ENCODE measurements around the gene TEKT5.
A peak's percentile ranks its signal among the peaks of the same experiment; 100 is the strongest.
"Not testable (repeated sequence)": the region's sequence is repeated elsewhere in the genome, so short reads cannot be mapped to it uniquely, and the experiment has no call there.

The TEKT5 gene

DNA sequence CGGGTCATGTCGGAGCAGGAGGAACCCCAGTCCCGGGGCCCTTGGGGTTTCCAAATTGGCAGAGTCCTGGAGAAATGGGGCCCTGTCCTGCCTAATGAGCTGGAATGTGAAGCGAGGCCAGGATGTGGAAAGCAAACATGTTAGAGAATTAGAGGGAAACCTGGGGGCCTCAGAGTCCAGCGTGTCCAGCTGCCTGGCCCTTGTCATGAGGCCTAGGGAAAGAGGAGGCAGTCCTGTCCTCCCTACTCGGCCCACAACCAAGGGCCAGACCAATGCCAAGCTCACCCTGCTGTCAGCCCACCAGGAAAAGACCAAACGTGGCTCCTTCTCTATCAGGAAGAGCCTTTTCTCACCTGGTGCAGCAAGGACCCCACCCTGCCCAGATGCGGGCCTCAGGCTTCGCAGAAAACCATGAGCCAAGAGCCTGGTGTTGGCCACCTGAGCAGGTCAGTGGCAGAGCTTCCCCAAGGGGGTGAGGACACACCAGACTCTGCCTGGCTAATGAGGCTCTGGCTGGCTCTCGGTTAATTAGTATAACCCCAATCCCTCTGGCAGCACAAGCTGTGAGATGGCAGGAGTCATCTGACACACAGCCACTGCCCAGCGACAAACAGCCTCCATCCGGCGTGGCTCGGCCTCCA lies 10.1 kb downstream of the TEKT5 start:
- DNase-seq: no peak

DNA sequence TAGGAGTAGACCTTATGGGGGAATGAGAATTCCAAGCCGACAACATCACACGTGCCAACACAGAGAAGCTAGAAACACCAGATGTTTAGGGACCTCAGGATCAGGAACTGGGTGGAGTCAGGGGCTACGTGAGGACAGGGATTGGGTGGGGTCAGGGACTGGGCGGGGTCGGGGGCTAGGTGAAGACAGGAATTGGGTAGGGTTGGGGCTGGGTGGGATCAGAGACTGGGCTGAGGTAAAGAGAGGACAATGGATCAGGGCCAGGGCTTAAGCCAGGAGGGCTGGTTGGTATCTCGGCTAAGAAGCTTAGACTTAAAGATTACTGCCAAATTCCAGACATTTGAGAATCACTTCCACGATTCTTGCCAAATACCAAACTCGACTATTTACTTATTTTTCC lies 11.6 kb downstream of the TEKT5 start:
- no peak for DNase-seq

DNA sequence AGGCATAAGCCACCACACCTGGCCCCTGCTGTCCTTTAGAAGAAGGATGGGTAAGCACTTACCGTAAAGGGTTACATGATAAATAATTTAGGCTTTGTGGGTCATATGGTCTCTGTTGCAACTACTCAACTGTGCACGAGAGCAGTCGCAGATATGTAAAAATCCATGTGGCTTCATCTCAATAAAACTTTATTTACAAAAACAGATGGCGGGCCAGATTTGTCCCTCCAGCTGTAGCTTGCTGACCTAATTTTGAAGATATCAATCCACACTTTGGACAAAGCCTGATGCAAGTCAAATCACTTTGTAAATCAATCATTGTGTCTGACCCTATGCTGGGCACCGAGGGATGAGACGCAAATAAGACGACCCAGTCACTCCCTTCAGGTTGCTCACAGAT lies 12.1 kb downstream of the TEKT5 start:
- no peak for DNase-seq

DNA sequence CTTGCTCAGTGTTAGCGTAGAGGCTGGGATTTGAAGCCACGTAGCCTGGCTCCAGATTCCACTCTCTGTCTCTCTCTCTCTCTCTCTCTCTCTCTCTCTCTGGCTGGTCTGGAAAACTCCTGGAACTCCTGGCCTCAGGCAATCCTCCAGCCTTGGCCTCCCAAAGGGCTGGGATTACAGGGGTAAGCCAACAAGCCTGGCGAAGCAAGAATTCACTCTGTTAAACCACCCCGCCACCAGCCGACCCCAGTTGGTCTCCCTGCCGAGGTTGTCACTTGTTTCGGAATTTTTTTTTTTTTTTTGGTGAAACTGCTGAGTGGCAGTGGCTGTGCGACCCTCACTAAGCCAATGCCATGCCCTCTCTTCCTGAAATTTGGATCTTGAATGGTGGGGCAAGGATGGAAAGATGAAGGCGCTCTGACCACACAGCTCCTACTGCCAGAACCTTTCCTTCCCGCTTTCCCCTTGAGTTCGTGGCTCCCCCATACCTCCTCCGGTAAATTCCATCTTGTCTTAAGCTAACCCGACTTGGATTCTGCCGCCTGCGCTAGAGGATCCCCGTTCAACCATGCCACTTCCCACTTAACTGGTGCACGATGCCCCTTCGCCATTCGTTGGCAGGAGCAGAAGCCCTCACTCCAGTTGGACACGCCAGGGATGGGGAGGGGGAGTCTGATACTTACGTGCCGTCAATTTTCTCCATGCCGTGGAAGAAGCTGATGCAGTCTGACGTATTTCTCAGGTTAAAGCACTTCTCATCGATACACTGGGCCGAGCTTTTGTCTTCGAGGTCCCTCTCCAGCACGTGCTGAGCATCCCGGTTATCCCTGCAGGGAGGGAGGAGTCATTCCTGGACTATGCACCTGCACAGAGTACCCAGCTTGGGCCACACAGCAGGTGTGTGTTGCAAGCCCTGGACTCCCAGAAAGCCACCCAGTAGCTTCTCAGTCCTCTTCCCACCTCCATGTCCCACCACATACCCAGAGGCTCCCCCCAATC lies 13.1 kb downstream of the TEKT5 start:
- no peak for DNase-seq

DNA sequence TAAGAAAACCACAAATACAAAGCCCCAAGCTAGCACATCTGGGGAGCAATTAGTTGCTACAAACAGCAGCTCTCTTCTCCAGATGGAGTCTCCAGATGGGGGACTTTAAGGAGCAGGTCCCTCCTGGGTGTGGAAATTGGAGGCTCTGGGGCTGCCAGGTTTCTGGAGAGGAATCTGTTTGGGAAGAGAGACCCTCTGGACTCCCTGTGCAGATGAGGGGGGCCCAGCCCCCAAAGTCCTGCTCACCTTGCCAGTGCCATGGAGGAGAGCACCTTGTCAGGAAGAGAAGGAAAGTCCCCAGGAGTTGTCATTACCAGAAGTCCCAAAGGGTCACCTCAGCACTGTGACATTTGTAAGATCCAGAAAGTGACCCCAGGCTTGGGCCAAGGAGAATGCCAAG lies 14.8 kb downstream of the TEKT5 start:
- peak; percentile 13 for DNase-seq

DNA sequence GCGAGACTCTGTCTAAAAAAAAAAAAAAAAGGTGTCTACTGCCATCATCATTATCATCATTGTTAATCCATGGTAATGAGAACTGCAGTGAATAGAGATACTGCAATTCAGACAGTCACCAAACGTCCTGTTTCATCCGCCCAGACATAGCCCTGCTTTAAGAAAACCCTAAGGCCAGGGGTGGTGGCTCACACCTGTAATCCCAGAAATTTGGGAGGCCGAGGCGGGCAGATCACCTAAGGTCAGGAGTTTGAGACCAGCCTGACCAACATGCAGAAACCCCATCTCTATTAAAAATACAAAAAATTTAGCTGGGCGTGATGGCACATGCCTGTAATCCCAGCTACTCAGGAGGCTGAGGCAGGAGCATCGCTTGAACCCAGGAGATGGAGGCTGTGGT lies 15.3 kb downstream of the TEKT5 start:
- DNase-seq: not testable (repeated sequence)

DNA sequence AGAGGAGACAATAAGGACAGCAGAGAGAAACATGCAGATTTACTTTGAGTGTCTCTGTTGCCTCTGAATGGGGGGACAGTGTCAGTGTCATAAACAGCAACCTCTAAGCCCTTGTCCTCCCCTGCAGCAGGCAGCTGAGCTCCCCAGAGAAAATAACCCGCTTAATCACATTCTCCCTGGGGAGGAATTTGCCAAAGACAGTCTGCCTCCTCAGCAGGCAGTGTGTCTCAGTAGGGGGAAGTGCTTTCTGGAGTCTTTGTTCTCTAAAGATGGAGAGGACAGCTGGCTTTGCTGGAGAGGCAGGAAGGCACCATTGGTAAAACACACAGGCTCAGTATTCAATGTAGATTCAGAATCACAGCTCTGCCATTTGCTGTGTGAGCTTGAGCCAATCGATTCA lies 16.1 kb downstream of the TEKT5 start:
- no peak for DNase-seq

DNA sequence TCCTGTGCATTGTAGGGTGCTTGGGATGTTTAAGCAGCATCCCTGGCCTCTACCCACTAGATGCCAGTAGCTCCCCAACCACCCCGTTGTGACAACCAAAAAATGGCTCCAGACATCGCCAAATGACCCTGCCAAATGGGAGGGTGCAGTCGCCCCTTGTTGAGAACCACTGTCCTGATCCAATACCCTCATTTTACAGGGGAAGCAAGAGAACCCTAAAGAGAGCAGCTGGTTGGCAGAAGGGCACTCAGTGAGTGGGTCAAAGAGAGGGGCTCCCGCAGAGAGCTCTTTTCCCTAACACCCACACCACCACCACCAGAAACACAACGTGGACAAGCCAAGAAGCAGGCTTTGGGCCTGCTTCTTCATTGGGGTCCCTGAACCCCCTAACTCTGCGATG lies 18.4 kb downstream of the TEKT5 start:
- no peak for DNase-seq

DNA sequence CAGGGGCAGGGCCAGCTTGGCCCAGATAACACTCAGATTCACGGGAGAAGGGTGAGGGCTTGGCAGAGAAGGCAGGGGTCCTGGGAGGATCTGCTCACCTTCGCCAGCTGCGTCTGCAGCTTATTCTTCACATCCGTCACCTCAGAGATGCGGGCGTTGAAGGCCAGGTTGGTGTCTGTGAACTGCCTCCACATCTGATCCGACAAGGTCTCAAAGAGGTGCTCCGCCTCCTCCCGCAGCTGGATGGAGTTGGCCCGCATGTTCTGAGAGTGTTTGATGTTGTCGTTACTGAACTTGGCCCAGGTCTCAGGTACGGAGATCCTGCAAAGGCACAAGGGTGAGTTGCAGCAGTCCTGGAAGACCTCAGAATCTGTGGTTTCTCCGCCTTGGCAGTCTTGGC lies 18.9 kb downstream of the TEKT5 start:
- no peak for DNase-seq

DNA sequence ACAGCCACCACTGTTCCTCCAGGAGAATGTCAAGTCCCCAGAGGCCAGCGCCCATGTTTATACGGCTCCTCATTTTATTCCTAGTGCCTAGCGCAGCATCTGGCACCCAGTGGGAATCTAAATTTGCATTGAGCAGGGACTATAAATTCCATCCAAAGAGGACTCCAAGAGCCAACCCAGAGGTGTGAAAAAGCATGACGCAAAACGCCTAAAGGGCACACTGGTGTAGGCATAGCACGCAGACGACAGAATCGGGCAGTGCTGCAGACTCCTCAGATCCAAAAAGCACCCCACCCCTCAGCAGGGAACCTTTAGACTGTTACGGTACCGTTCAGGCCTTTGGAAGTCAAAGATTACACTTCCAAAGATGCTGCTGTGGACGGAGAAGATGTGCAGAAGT lies 19.5 kb downstream of the TEKT5 start:
- no peak for DNase-seq

DNA sequence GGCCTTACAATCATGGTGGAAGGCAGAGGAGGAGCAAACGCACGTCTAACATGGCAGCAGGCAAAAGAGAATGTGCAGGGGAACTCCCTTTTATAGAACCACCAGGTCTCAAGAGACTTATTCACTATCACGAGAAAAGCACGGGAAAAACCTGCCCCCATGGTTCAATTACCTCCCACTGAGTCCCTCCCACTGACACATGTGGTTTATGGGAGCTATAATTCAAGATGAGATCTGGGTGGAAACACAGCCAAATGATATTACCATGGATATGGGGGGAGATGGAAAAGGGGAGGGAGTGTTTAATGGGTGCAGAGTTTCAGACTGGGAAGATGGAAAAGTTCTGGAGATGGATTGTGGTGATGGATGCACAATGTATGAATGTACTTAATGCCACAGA lies 23.0 kb downstream of the TEKT5 start:
- DNase-seq: no peak

DNA sequence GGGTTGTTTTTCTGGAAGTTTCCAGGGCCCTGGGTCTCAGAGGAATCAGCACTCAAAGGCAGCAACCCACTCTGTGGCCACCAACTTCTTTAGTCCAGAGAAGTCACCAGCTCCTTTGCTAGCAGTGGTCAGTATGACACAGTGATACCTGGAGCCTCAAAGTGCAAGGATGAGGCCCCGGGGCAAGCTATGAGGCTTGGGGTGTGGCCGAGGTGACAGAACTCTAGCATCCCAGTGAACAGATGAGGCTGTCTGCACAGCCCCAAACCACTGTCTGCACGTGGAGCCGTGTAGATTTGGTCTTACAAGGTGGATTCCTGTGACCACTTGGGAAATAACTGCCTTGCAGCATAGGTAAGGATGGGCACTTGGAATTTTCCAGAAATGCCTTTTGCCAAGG lies 24.9 kb downstream of the TEKT5 start:
- DNase-seq: no peak

DNA sequence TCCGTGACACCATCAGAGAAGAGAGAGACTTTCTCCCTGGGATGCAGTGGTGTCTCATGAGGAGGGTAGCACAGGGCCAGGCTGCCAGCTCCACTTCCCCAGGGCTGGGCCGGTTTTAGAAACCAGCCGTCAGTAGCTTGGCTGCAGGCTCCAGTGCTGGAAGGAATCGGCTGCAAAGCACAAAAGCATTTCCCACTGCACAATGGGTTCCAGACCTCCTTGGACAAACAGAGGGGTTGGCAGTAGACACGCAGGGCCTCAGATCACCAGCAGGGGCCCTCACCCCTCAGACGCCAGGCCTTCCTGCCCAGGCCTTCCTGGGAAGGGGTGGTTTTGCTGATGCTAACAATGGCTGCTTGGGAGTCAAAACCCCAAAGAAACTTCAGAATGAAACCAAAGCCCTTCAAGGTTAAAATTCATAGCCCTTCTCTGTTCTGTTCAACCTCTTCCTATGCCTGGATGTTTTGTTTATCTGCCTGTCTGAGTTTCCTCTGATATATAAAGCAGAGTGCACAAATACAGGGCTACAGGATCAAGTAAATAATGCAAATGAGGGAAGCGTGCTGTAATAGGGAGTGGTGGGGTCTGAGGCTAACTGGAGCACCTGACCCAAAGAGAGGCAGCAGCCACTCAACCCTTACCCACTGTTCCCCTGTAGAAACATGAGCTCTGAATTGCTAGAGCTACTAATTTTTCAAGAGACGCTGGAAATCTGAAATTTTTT lies 26.2 kb downstream of the TEKT5 start:
- DNase-seq: peak; percentile 22

DNA sequence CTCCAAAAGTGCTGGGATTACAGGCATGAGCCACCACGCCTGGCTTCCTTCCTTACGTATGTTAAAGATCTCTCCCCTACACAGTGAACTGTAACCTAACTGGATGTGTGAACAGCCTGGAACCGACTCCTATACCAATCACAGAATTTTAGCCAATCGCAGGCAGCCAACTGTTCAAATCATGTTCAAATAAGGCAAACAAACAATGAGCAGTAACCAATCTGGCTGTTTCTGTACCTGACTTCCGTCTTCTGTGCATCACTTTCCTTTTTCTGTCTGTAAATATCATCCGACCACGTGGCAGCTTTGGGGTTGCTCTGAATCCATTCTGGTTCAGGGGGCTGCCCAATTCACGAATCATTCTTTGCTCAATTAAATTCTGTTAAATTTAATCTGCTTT lies 27.5 kb downstream of the TEKT5 start:
- no peak for DNase-seq

DNA sequence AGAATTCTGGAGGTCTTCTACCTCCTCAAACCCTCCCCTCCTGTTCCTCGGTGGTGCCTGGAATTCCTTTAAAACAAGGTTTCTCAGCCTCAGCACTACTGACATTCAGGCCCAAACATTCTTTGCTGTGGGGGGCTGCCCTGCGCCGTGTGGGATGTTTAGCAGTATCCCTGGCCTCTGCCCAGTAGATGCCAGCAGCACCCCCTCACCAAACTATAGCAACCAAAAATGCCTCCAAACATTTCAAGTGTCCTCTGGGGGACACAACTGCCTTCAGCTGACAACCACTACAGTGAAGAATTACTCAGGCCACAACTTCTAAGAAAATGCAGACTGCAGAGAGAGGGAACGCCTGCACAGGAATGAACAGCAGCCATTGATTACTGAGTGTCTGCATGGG lies 28.4 kb downstream of the TEKT5 start:
- DNase-seq: no peak

DNA sequence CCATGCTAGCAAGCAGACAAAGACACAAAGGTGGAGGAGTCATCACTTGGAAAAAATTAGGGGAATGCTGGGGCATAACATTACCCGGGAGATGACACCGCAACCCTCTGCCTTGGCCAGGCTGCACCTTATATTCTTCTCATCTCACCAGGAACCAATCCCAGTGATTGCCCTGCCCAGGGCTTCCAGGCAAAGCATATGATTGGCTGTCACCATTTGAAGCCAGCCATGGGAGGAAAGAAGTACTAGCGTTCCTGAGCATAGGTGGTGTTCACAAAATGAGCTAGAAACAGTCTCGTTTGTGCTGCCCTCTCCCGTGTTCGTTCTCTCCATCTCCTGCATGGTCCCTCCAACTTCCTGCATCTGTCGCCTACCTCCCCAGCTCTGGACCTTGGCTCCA lies 29.6 kb downstream of the TEKT5 start:
- no peak for DNase-seq

DNA sequence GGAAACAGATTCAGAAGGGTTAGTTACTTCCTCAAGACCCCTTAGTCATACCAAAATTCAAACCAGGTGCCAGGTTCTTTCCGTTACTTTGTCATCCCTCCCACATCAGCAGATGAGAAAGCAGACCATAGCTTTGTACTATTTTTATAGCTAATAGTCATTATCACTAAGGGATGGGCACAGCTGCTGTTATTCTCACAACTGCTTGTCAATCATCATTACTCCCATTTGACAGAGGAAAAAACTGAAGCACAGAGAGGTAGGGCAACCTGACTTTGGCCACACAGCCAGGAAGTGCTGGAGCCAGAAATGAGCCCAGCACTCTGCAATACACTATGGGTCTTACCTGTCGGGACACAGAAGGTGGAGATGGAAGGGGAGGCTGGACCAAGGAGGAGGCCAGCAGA lies 30.0 kb downstream of the TEKT5 start:
- DNase-seq: no peak

DNA sequence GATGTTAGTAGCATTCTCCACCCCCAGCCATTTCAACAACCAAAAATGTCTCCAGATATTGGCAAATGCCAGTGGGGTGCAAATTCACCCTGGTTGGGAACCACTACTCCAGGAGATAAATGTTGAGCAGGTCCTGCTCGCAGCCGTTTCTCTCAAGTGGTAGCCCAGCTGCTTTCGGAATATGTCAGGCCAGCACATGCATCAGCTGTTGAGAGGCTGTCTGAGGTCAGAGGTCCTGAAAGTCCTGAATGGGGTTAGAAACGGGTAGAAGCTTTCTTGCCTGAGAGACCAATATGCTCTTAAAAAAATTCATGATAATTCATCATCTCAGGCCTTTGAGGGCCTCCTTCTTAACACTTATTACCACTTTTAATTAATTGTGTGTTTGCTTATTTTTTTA lies 31.0 kb downstream of the TEKT5 start:
- DNase-seq: no peak

DNA sequence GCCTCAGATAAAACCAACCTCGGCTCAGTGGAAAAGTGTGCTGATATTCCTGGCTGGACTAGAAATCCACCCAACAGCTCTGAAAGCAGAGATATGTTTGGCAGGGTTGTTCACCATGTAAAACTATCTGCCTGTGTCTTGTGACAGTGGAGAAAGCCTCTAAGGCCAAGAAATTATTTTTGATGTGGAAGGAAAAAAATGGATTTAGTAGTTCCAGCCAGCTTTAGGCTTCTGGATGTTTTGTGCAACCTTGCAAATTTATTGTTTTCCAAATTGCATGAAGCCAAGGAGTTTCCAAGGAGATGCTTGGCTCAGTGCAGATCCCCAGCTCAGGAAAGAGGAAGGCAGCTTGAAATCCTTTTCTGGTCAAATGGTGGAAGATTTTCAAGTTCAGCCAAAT lies 31.6 kb downstream of the TEKT5 start:
- DNase-seq: no peak

DNA sequence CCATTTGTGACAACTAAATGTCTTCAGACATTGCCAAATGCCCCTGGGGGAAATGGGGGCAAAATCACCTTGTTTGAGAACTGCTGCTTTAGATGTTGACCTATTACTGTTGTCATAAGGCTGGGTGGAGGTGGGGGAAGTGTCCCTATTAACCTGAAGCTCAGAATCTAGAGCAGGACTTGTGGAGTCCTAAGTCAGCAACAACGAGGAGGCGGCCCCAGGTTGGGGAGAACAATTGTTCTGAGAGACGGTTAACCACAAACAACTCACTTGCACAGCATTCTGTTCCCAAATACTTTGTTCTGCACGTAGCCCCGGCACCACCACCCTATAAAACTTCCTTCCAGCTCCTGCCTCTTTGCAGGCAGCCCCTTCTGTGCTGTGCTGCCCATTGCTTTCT lies 32.5 kb downstream of the TEKT5 start:
- no peak for DNase-seq

DNA sequence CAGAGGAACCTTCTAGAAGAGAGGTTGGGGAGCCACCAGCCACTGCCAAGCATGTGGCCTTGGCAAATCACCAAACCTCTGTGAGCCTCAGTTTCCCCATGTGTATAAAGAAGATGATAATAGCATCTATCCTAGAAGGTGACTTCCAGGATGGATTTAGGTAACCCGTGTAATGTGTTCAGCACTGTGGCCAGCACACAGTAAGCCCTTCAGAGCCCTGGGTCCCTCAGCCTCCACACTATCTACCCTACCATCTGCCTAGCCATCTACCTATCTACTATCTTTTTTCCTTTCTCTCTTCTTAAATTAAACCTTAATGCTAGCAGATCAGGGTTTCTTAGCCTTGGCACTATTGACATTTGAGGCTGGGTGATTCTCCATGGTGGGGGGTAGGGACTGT lies 33.0 kb downstream of the TEKT5 start:
- DNase-seq: no peak

DNA sequence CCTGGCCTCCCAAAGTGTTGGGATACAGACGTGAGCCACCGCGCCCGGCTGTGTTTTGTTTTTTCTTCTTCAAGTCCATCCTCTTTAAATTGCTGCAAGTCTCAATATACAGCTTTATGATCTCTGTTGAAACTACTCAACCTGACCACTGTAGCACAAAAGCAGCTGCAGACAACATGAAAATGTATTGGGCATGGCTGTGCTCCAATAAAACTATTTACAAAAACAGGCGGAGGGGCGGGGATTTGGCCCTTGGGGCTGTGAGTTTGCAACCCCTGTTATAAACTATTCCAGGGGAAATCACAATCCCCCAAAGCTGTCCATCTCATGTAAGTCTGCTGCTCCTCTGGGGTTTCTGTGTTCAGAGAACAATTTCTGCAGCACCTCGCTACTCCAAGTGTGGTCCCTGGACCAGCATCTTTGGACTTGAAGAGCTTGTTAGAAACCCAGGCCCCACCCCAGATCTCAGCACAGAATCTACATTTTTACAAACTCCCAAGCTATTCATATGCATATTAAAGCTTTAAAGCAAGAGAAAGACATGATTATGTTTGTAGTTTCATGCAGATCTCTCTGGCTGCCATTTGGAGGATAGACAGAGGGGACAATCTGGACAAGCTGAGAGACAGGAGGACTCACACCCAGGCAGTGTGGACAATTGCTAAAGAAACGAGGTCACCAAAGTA lies 33.6 kb downstream of the TEKT5 start:
- DNase-seq: peak; percentile 37

DNA sequence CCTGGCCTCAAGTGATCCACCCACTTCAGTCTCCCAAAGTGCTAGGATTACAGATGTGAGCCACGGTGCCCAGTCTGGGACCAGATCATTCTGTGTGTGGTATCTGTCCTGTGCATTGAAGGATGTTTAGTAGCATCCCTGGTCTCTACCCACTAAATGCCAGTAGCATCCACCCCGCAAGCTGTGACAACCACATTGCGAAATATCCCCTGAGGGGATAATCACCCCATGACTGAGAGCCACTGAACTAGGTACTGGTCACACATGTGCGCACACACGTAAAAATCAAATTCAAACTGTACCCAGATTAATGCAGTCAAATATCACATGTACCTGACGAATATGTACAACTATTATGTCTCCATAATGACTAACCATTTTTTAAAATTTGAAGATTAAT lies 35.8 kb downstream of the TEKT5 start:
- no peak for DNase-seq

Data from NCI-H1694 treated with DMSO at 0.1 percent for 48 hours (cell line).